GM18511 (cell line): Measurements from ENCODE around the gene SNRNP40.

Source experiments
- ATAC-seq: cut with Tn5 transposase; IDR thresholded peaks from one replicate; pipeline ENCODE4 v1.9.1; 2021; ENCODE audit warnings: mild to moderate bottlenecking, moderate library complexity; ENCODE audit not compliant: unreplicated experiment

The SNRNP40 gene

GRCh38 chr1:31234123-31234708 lies 62.4 kb downstream of the SNRNP40 start:
- no peak for ATAC-seq

- ATAC-seq: no peak
Measured at GRCh38 chr1:31232689-31233088, 63.9 kb downstream of the SNRNP40 start.

GRCh38 chr1:31231802-31232201 lies 64.8 kb downstream of the SNRNP40 start:
- no peak for ATAC-seq

GRCh38 chr1:31230378-31230777 lies 66.2 kb downstream of the SNRNP40 start:
- ATAC-seq: no peak

GRCh38 chr1:31228986-31229385 lies 67.6 kb downstream of the SNRNP40 start:
- ATAC-seq: no peak

- no peak for ATAC-seq
Measured at GRCh38 chr1:31227891-31228568, 68.6 kb downstream of the SNRNP40 start.

GRCh38 chr1:31224068-31224467 lies 72.5 kb downstream of the SNRNP40 start:
- ATAC-seq: no peak

GRCh38 chr1:31222176-31222575 lies 74.4 kb downstream of the SNRNP40 start:
- no peak for ATAC-seq

- ATAC-seq: no peak
Measured at GRCh38 chr1:31221072-31221471, 75.5 kb downstream of the SNRNP40 start.

GRCh38 chr1:31219489-31219888 lies 77.1 kb downstream of the SNRNP40 start:
- no peak for ATAC-seq

GRCh38 chr1:31218705-31219104 lies 77.9 kb downstream of the SNRNP40 start:
- no peak for ATAC-seq

- no peak for ATAC-seq
Measured at GRCh38 chr1:31216016-31216415, 80.6 kb downstream of the SNRNP40 start.

GRCh38 chr1:31215065-31215570 lies 81.5 kb downstream of the SNRNP40 start:
- ATAC-seq: no peak

GRCh38 chr1:31214316-31215064 lies 82.1 kb downstream of the SNRNP40 start:
- no peak for ATAC-seq
